Keratinocyte (primary cell): ENCODE measurements around the gene DDX27. TPM values are rescaled to one million over a fixed set of nuclear protein-coding genes. Genes with fewer than 3 reads are reported as not detected.

ENCODE experiments used
- DNase-seq: peaks from one replicate; pipeline ENCODE4 v3.0.0-alpha.2; 2011; ENCODE audit warnings: low read depth, missing footprints, low spot score
- FAIRE-seq: peaks from 2 replicates; lab custom pipeline; 2011; peaks lifted over from hg19 to GRCh38; lab: Jason Lieb, UNC
- H2AFZ ChIP-seq: 2 replicates; pipeline ENCODE4 v1.6.0; 2012; ENCODE audit warnings: low read length, control low read depth, inconsistent platforms; ENCODE audit not compliant: control insufficient read depth
- H3K27ac ChIP-seq: 2 replicates; pipeline ENCODE4 v1.5.1; 2011; ENCODE audit warnings: low read length; ENCODE audit not compliant: control insufficient read depth, insufficient read depth
- H3K27me3 ChIP-seq: 3 replicates; pipeline ENCODE4 v1.6.0; 2011; ENCODE audit warnings: low read length; ENCODE audit not compliant: control insufficient read depth, insufficient read depth; ENCODE audit errors: extremely low read depth
- H3K36me3 ChIP-seq, 2 experiments: 2 replicates in 1 of 2; 3 replicates in 1 of 2; pipeline ENCODE4 v1.5.1; 2011; ENCODE audit warnings: low read length in 2 of 2, mild to moderate bottlenecking in 1 of 2; ENCODE audit not compliant: control insufficient read depth in 2 of 2, insufficient read depth in 2 of 2; ENCODE audit errors: extremely low read depth in 1 of 2
- H3K4me1 ChIP-seq: 3 replicates; pipeline ENCODE4 v1.5.1; 2011; ENCODE audit warnings: low read length; ENCODE audit not compliant: control insufficient read depth, insufficient read depth; ENCODE audit errors: extremely low read depth
- H3K4me2 ChIP-seq: 3 replicates; pipeline ENCODE4 v1.6.0; 2011; ENCODE audit warnings: low read depth, low read length; ENCODE audit not compliant: control insufficient read depth, insufficient read depth; ENCODE audit errors: extremely low read depth
- H3K4me3 ChIP-seq, 3 experiments: fragments of 200-600 bp in 1 of 3; sonication (generic) in 1 of 3; 2 replicates in 2 of 3; 3 replicates in 1 of 3; pipeline ENCODE4 v1.5.1; 2011 to 2016; ENCODE audit warnings: low read length in 3 of 3, mild to moderate bottlenecking in 3 of 3, control low read depth in 2 of 3, inconsistent platforms in 1 of 3, low read depth in 1 of 3, mixed read lengths in 1 of 3, mixed run types in 1 of 3, moderate library complexity in 1 of 3; ENCODE audit not compliant: control insufficient read depth in 2 of 3, insufficient read depth in 2 of 3; ENCODE audit errors: extremely low read depth in 1 of 3
- H3K79me2 ChIP-seq: 2 replicates; pipeline ENCODE4 v1.6.0; 2012; ENCODE audit warnings: low read length; ENCODE audit not compliant: control insufficient read depth, insufficient read depth
- H3K9ac ChIP-seq: 3 replicates; pipeline ENCODE4 v1.6.0; 2011; ENCODE audit warnings: low read length; ENCODE audit not compliant: control insufficient read depth, insufficient read depth; ENCODE audit errors: extremely low read depth
- H3K9me1 ChIP-seq: 3 replicates; pipeline ENCODE4 v1.6.0; 2011; ENCODE audit warnings: low read length; ENCODE audit not compliant: control insufficient read depth, insufficient read depth; ENCODE audit errors: extremely low read depth
- H3K9me3 ChIP-seq: 2 replicates; pipeline ENCODE4 v1.5.1; 2012; ENCODE audit warnings: low read depth, low read length; ENCODE audit not compliant: control insufficient read depth
- H4K20me1 ChIP-seq: 3 replicates; pipeline ENCODE4 v1.6.0; 2011; ENCODE audit warnings: low read length; ENCODE audit not compliant: control insufficient read depth, insufficient read depth; ENCODE audit errors: extremely low read depth
- CTCF ChIP-seq, 3 experiments: IDR thresholded peaks in 1 of 3; conservative IDR thresholded peaks in 1 of 3; optimal IDR thresholded peaks in 1 of 3; 2 replicates in 2 of 3; 3 replicates in 1 of 3; pipeline versions ENCODE3 to v1.5.1; 2011; ENCODE audit warnings: low read length in 3 of 3, mild to moderate bottlenecking in 3 of 3, moderate library complexity in 2 of 3, control low read depth in 1 of 3, inconsistent platforms in 1 of 3; ENCODE audit not compliant: insufficient read depth in 2 of 3; ENCODE audit errors: extremely low read depth in 1 of 3
- EZH2 ChIP-seq: IDR thresholded peaks from one replicate; pipeline ENCODE4 v1.6.1; 2012; ENCODE audit warnings: inconsistent platforms, mild to moderate bottlenecking, low read length, moderate library complexity
- dilution Hi-C: fragments of 300-500 bp; cut with MboI; formaldehyde crosslinking; loops from one replicate; pipeline ENCODE4 v1.7.0; 2020; ENCODE audit warnings: low sequenced_read_pairs; ENCODE audit not compliant: extremely low pct_ligation_motif_present
- polyA plus RNA-seq, 5 experiments: library from polyadenylated mRNA; depleted of rRNA in 3 of 5; stranded (reverse) in 3 of 5; stranded (forward) in 1 of 5; unstranded in 1 of 5; fragments of >200 nt; gene quantifications; 1 replicate in 1 of 5; 2 replicates in 3 of 5; 3 replicates in 1 of 5; pipeline versions ENCODE4 v1.2.1 to v1.2.3, GENCODE V29; 2011 to 2012; ENCODE audit warnings: missing spikeins in 2 of 5, low read depth in 1 of 5, low replicate concordance in 1 of 5

The DDX27 gene
- polyA plus RNA-seq, 1 donor (not counting 4 experiments of a cell fraction or from before 2014, with no cell fraction given): 34.5 TPM

- Histone ChIP-seq H3K36me3 (peaks cover 24 to 50% of the 10 kb centered on the region in 2 experiments), H3K4me3 (no peak overlapping the region), H3K79me2 (peaks cover 20% of the 10 kb centered on the region), H3K4me2 (no peak overlapping the region), H3K27me3 (no peaks in the 10 kb centered on the region), H4K20me1 (peaks cover 54% of the 10 kb centered on the region), H3K9me1 (peaks cover 2% of the 10 kb centered on the region), H3K9ac (no peak overlapping the region), H3K9me3 (peaks cover 7% of the 10 kb centered on the region), H3K4me1 (peaks cover 21% of the 10 kb centered on the region), H3K27ac (no peak overlapping the region), H2AFZ (no peak overlapping the region)
- TF ChIP-seq EZH2 (no peak), CTCF (optimal IDR thresholded peaks at IDR 0.05 in 1 of 3, IDR thresholded peaks at IDR 0.05 in 1 of 3, conservative IDR thresholded peaks at IDR 0.05 in 1 of 3; ENCODE audit: extremely low read depth in 1 of 3, insufficient read depth in 2 of 3, low read length in 3 of 3) (no peak)
- FAIRE-seq (no peak), DNase-seq (no peak)
- dilution Hi-C loops: no loop called here
These were observed 71.5 kb downstream of the DDX27 start for GRCh38 chr20:49290608-49291191.

GRCh38 chr20:49291200-49291599, 72.0 kb downstream of the DDX27 start:
- FAIRE-seq: no peak
- dilution Hi-C loops: no loop called here
- Histone ChIP-seq H3K27me3 (no peaks in the 10 kb centered on the region), H3K27ac (no peak overlapping the region), H3K4me2 (no peak overlapping the region), H2AFZ (no peak overlapping the region), H3K9me1 (peaks cover 2% of the 10 kb centered on the region), H4K20me1 (peaks cover 49% of the 10 kb centered on the region), H3K4me1 (peaks cover 17% of the 10 kb centered on the region), H3K79me2 (peaks cover 15% of the 10 kb centered on the region), H3K9me3 (peaks cover 7% of the 10 kb centered on the region), H3K36me3 (peaks cover 21 to 45% of the 10 kb centered on the region in 2 experiments), H3K4me3 (no peak overlapping the region), H3K9ac (no peak overlapping the region)
- no peak for TF ChIP-seq CTCF (optimal IDR thresholded peaks at IDR 0.05 in 1 of 3, IDR thresholded peaks at IDR 0.05 in 1 of 3, conservative IDR thresholded peaks at IDR 0.05 in 1 of 3; ENCODE audit: extremely low read depth in 1 of 3, insufficient read depth in 2 of 3, low read length in 3 of 3)
- no peak for TF ChIP-seq EZH2
- DNase-seq: no peak
